Esophagus muscularis mucosa (tissue), 4 donors: Measurements from ENCODE around the gene SUGT1.

Experiments
- CTCF ChIP-seq, 3 experiments: fragments of 200-600 bp in 2 of 3; fragments of 450-650 bp in 1 of 3; sonication (generic) in 2 of 3; IDR thresholded peaks; one replicate each; pipeline ENCODE4 v1.5.1; 2017 to 2019; ENCODE audit warnings: antibody characterized with exemption in 3 of 3, mild to moderate bottlenecking in 2 of 3, moderate library complexity in 1 of 3
- EP300 ChIP-seq: sonication (generic); formaldehyde crosslinking; IDR thresholded peaks from one replicate; pipeline ENCODE4 v1.6.1; 2017; ENCODE audit warnings: antibody characterized with exemption
- POLR2A ChIP-seq: fragments of 450-650 bp; IDR thresholded peaks from one replicate; pipeline ENCODE4 v1.6.1; 2017; ENCODE audit warnings: antibody characterized with exemption, moderate library complexity, mild to moderate bottlenecking, low read depth

GRCh38 chr13:52638666-52639328 lies 13.8 kb upstream of the SUGT1 start:
- TF ChIP-seq CTCF (IDR thresholded peaks at IDR 0.05) (no peak), EP300 (no peak), POLR2A (no peak)
